NCI-H1092 (cell line): Measurements from ENCODE around the gene HCAR1.
A peak's percentile ranks its signal among the peaks of the same experiment; 100 is the strongest.
"Not testable (repeated sequence)": the region's sequence is repeated elsewhere in the genome, so short reads cannot be mapped to it uniquely, and the experiment has no call there.

Experiments
- DNase-seq: peaks from one replicate; lab custom pipeline; 2025; lab: John Stamatoyannopoulos, UW

Gene HCAR1

GRCh38 chr12:122730215-122731014 is at the start of gene HCAR1:
TSS of gene HCAR1 (minus strand) at chr12:122730844. CDS start at chr12:122730339, 505 bp downstream.
- no peak for DNase-seq

- no peak for DNase-seq
Observed at GRCh38 chr12:122757568-122757967, 26.9 kb upstream of the HCAR1 start.

GRCh38 chr12:122754790-122755189 is 24.1 kb upstream of the HCAR1 start:
- no peak for DNase-seq

GRCh38 chr12:122753319-122753650 is 22.6 kb upstream of the HCAR1 start:
- DNase-seq = no peak

GRCh38 chr12:122752464-122753318 is 22.0 kb upstream of the HCAR1 start, which contains the start of gene DENR:
TSS of gene DENR (plus strand) at chr12:122752824. CDS start at chr12:122753702, 878 bp downstream.
- peak; percentile 96 for DNase-seq

GRCh38 chr12:122750781-122751515 is 20.3 kb upstream of the HCAR1 start:
- not testable (repeated sequence) for DNase-seq

- no peak for DNase-seq
Observed at GRCh38 chr12:122749569-122750332, 19.1 kb upstream of the HCAR1 start.

GRCh38 chr12:122747224-122748135 is 16.8 kb upstream of the HCAR1 start:
- DNase-seq = no peak

- no peak for DNase-seq
Observed at GRCh38 chr12:122743895-122744525, 13.4 kb upstream of the HCAR1 start.

GRCh38 chr12:122740351-122740750 is 9.7 kb upstream of the HCAR1 start:
- DNase-seq = no peak

- DNase-seq = no peak
Observed at GRCh38 chr12:122738571-122738970, 7.9 kb upstream of the HCAR1 start.

GRCh38 chr12:122732611-122733010 is 2.0 kb upstream of the HCAR1 start:
- no peak for DNase-seq

GRCh38 chr12:122732170-122732569 is 1.5 kb upstream of the HCAR1 start:
- no peak for DNase-seq

GRCh38 chr12:122729583-122730214 is 945 bp downstream of the HCAR1 start:
- DNase-seq = no peak

- DNase-seq = no peak
Observed at GRCh38 chr12:122726080-122726558, 4.5 kb downstream of the HCAR1 start.

- no peak for DNase-seq
Observed at GRCh38 chr12:122725452-122726079, 5.1 kb downstream of the HCAR1 start.

GRCh38 chr12:122724641-122725243 is 5.9 kb downstream of the HCAR1 start:
- no peak for DNase-seq

GRCh38 chr12:122722387-122722786 is 8.3 kb downstream of the HCAR1 start:
- no peak for DNase-seq
